HL-60/S4 treated with retinoic acid at 250 ng/mL for 4 days and 3 days (cell line): ENCODE results near the gene RAMACL.

Experiments used
- in situ Hi-C: fragments of 300-500 bp; cut with MboI; formaldehyde crosslinking; loops from 2 replicates; pipeline ENCODE4 v1.7.0; 2022; ENCODE audit warnings: low sequenced_read_pairs

Gene RAMACL

GRCh38 chr6:166538297-166539010 lies 48.0 kb downstream of the RAMACL start:
- in situ Hi-C loops: no loop called here

- in situ Hi-C loops: no loop called here
Measured at GRCh38 chr6:166534658-166535406, 51.6 kb downstream of the RAMACL start.

- in situ Hi-C loops: no loop called here
Measured at GRCh38 chr6:166533205-166533824, 53.2 kb downstream of the RAMACL start.
